Measurements from ENCODE around the gene MCTP1. TPM values are rescaled to one million over a fixed set of nuclear protein-coding genes. Genes with fewer than 3 reads are reported as not detected.

Gene MCTP1
- total RNA-seq, 4 donors from 2014 or later = 3.3 to 31.4 (median 13.4) TPM

DNA sequence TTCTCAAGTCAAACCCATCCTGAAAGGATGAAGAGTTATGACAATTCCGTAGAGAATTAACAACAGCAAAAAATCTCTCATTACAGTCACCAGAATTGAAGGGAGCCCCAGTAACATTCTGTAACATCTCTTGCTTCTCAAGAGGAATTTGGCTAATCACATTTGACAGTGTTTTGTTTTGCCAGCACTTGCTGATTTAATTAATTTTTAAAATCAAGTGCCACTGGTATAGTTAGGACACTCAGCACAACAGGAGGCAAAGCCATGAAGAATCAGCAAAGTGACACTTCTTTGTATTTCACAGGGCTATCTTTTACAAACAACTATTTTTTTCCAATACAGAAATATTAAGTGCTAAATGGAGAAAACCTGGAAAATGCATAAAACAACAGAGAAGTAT, 152.8 kb downstream of the MCTP1 start:
- in situ Hi-C loops (cut with MboI; ENCODE audit: low pct_ligation_motif_present in 1 of 4, low pct_unique_long_range_greater_than_20kb in 1 of 4, low sequenced_read_pairs in 3 of 4) = no loop called here
- no peaks in the 10 kb centered on the region for H3K27me3 ChIP-seq
- intact Hi-C loops (cut with DNase I; ENCODE audit: low total_unique reads) = no loop called here
- no peaks in the 10 kb centered on the region for H3K9me3 ChIP-seq
- H3K36me3 ChIP-seq = no peaks in the 10 kb centered on the region
- H3K4me1 ChIP-seq = no peaks in the 10 kb centered on the region
- DNase-seq = no peak
- no peak overlapping the region for H3K4me3 ChIP-seq
- WGBS, 2 donors (ENCODE audit: low coverage in 1 of 2) = 50 to 84% methylated on average over 1 of the region's 1 CpG
- no peak for TF ChIP-seq POLR2AphosphoS5 (IDR thresholded peaks at IDR 0.05)
- TF ChIP-seq, protein P1, sequence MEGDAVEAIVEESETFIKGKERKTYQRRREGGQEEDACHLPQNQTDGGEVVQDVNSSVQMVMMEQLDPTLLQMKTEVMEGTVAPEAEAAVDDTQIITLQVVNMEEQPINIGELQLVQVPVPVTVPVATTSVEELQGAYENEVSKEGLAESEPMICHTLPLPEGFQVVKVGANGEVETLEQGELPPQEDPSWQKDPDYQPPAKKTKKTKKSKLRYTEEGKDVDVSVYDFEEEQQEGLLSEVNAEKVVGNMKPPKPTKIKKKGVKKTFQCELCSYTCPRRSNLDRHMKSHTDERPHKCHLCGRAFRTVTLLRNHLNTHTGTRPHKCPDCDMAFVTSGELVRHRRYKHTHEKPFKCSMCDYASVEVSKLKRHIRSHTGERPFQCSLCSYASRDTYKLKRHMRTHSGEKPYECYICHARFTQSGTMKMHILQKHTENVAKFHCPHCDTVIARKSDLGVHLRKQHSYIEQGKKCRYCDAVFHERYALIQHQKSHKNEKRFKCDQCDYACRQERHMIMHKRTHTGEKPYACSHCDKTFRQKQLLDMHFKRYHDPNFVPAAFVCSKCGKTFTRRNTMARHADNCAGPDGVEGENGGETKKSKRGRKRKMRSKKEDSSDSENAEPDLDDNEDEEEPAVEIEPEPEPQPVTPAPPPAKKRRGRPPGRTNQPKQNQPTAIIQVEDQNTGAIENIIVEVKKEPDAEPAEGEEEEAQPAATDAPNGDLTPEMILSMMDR (IDR thresholded peaks at IDR 0.05) = no peak
- TF ChIP-seq EP300 (IDR thresholded peaks at IDR 0.05; ENCODE audit: low read depth) = no peak
- no peak for TF ChIP-seq POLR2A (IDR thresholded peaks at IDR 0.05)
- H3K27ac ChIP-seq = no peak overlapping the region

DNA sequence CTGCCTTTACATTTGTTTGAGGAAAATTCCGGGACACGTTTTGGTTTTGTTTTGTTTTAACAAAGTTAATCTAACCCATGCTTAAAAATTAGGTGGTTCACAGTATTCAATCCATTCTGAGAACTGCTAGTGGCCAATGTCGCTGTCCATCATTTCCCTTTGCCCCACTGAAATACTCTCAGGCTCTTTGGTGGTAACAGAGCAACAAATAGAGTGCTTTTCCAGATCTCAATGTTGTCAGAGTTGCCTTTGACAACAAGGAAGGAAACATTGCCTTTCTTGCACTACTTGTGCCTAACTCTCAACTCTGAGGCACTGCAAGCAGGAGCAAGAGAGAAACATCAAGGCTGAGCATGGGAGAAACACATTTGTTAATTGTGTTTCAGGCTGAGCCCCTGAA, 154.0 kb downstream of the MCTP1 start:
- intact Hi-C loops (cut with DNase I; ENCODE audit: low total_unique reads) (no loop called here), in situ Hi-C loops (cut with MboI; ENCODE audit: low pct_ligation_motif_present in 1 of 4, low pct_unique_long_range_greater_than_20kb in 1 of 4, low sequenced_read_pairs in 3 of 4) (no loop called here)
- 71 to 78% methylated on average over 3 of the region's 3 CpGs for WGBS, 2 donors (ENCODE audit: low coverage in 1 of 2)
- H3K27me3 ChIP-seq = no peaks in the 10 kb centered on the region
- no peak overlapping the region for H3K27ac ChIP-seq
- DNase-seq = no peak
- H3K4me1 ChIP-seq = no peaks in the 10 kb centered on the region
- TF ChIP-seq EP300 (IDR thresholded peaks at IDR 0.05; ENCODE audit: low read depth) = no peak
- no peak for TF ChIP-seq POLR2A (IDR thresholded peaks at IDR 0.05)
- TF ChIP-seq POLR2AphosphoS5 (IDR thresholded peaks at IDR 0.05) = no peak
- TF ChIP-seq, protein P1 (IDR thresholded peaks at IDR 0.05) = no peak
- no peaks in the 10 kb centered on the region for H3K36me3 ChIP-seq
- no peaks in the 10 kb centered on the region for H3K9me3 ChIP-seq
- no peak overlapping the region for H3K4me3 ChIP-seq

DNA sequence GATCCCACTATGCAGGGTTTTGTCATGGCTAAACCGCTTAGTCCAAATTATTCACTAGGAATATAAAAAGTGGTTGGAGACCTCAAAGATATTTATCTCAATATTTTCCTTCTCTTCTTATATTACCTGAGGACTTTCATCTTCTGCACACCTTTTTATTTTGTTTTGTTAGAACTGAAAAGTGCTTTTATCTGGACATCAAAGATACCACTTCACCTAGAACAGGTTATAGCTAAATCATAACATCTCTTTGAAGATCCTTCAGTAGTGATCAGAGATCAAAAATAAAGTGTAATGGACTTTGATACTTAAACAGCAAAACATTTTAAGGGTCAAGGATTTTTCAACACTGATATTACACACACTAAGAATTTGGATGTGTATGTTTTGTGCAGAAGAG, 160.2 kb downstream of the MCTP1 start:
- WGBS, 2 donors (ENCODE audit: low coverage in 1 of 2) = 84 to 100% methylated on average over 1 of the region's 1 CpG
- H3K27me3 ChIP-seq = no peaks in the 10 kb centered on the region
- H3K27ac ChIP-seq = no peak overlapping the region
- intact Hi-C loops (cut with DNase I; ENCODE audit: low total_unique reads) = no loop called here
- no peak overlapping the region for H3K4me3 ChIP-seq
- no peaks in the 10 kb centered on the region for H3K4me1 ChIP-seq
- TF ChIP-seq POLR2A (IDR thresholded peaks at IDR 0.05) = no peak
- TF ChIP-seq, protein P1 (IDR thresholded peaks at IDR 0.05) = no peak
- no peak for TF ChIP-seq POLR2AphosphoS5 (IDR thresholded peaks at IDR 0.05)
- no peak for TF ChIP-seq EP300 (IDR thresholded peaks at IDR 0.05; ENCODE audit: low read depth)
- no peaks in the 10 kb centered on the region for H3K9me3 ChIP-seq
- in situ Hi-C loops (cut with MboI; ENCODE audit: low pct_ligation_motif_present in 1 of 4, low pct_unique_long_range_greater_than_20kb in 1 of 4, low sequenced_read_pairs in 3 of 4) = no loop called here
- no peaks in the 10 kb centered on the region for H3K36me3 ChIP-seq
- no peak for DNase-seq

DNA sequence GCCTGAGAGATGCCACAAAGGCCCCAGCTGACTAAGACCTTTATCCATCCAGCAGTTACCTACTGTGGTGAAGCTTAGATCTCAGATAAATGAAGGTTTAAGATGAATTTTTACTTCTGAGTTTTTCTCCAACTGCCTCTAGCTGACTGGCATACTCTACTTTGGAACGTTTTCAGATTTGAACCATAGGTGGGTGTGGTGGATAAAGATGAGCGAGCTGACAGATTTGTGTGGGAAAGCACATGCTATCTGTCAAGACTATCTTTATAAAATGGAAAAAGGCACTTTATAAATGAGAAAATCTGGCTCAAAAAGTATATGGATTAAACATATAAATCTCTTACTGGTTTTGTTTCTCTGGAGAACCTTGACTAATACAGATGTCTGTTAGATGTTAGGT, 160.8 kb downstream of the MCTP1 start:
- in situ Hi-C loops (cut with MboI; ENCODE audit: low pct_ligation_motif_present in 1 of 4, low pct_unique_long_range_greater_than_20kb in 1 of 4, low sequenced_read_pairs in 3 of 4) = no loop called here
- intact Hi-C loops (cut with DNase I; ENCODE audit: low total_unique reads) = no loop called here
- WGBS, 2 donors (ENCODE audit: low coverage in 1 of 2) = 49 to 81% methylated on average over 2 of the region's 2 CpGs

More for the DNA sequence above, 160.8 kb downstream of the MCTP1 start:
- Histone ChIP-seq H3K36me3 (no peaks in the 10 kb centered on the region), H3K4me3 (no peak overlapping the region), H3K27ac (no peak overlapping the region), H3K27me3 (no peaks in the 10 kb centered on the region), H3K4me1 (no peaks in the 10 kb centered on the region), H3K9me3 (no peaks in the 10 kb centered on the region)
- TF ChIP-seq EP300 (IDR thresholded peaks at IDR 0.05; ENCODE audit: low read depth) = no peak
- TF ChIP-seq POLR2AphosphoS5 (IDR thresholded peaks at IDR 0.05) = no peak
- TF ChIP-seq, protein P1 (IDR thresholded peaks at IDR 0.05) = no peak
- no peak for DNase-seq

Measured in transverse colon (tissue), 4 donors.